ENCODE measurements around the gene SLC47A2.

The SLC47A2 gene

DNA sequence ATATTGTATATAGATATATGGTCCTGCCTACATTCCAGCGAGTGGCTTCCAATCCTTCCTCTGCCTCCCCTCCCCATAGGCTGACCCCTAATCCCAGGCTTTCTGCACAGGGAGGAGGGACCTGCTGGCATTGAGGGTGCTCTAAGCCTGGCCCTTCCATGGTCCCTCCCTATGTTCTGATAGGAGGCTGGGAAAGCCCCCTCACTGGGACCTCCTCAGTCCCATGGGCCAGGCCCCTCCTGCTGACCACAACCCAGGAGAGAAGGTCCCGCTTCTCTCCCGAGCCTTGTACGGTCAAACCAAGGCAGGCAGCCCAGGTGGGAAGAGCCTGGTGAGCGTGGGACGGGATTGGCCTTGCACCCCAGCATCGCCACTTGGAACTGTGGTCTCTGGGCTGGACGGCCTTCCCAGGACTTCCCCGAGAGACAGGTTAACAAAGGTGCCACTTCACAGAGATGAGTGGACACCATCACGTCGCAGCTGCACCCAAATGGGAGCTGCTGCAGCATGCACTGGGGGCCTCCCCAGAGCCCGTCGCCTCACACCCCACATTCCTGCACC is 30.9 kb upstream of the SLC47A2 start:
- DNase-seq: no peak

DNA sequence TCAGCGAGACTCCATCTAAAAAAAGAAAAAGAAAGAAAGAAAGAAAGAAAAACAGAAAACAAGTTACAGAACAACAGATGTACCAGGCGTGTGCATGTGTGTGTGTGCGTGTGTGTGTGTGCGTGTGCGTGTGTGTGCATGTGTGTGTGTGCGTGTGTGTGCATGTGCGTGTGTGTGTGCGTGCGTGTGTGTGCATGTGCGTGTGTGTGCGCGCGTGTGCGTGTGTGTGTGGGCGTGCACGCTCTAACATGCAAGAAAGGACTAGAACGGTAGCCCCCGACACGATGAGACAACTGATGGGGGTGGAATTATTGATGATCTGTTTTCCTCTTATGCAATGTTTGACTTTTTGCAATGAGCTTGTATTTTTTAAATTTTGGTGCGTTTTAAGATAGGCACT is 30.1 kb upstream of the SLC47A2 start:
- DNase-seq: no peak

DNA sequence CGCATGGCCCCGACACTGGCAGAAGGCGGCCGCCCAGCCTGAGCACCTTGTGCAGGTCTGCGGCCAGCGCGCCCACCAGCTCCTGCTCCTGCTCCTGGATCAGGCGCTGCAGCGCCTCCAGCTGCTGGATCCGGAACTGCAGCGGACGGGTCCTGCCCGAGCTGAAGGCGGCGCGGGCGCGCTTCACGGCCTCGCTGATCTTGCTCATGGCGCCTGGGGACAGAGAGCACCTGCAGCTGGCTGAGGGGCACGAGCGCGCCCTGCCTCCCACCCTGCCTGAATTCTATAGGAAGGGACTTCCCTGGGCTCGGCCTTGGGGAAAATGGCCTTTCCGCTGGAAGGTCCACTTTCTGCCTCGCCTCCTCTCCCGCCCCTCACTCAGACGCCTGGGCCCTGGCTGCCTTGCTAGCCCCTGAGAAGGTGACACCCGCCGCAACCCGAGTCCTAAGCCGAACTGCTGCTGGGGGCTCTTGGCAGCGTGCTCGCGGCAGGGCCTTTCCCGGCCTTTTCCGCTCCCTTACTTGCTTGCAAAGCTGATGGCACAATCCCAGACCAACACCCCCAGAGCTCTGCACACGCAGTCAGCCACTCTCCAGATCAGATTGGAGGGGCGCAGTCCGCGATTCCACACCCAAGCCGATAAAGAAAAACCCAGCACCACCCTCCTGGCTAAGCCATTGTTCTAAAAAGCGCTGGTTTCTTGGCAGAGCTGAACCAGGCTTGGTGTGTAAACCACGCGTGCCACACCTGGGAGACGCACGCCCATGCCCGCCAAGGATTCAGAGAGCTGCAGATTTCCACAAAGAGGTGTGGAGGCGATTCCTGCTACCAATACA is 28.8 kb upstream of the SLC47A2 start:
- peak; percentile 87 for DNase-seq

DNA sequence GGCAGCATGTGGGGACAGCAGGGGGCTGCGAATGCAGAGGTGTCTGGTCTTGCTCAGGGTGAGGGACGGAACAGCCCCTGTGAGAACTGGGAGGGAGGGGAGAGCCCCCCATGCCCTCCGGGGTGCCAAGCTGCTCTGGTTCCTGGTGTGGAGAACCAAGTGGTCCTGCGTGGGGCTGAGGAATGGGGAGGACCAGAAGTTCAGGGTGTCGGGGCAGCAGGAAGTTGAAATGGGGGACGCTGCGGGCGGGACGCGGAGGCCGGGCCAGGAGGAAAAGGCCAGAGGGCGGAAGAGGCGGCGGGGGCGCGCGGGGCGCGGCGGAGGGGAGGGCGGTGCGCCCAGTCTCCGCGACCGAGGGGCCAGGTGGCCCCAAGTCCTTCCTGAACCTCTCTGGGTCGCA is 28.1 kb upstream of the SLC47A2 start:
- no peak for DNase-seq

DNA sequence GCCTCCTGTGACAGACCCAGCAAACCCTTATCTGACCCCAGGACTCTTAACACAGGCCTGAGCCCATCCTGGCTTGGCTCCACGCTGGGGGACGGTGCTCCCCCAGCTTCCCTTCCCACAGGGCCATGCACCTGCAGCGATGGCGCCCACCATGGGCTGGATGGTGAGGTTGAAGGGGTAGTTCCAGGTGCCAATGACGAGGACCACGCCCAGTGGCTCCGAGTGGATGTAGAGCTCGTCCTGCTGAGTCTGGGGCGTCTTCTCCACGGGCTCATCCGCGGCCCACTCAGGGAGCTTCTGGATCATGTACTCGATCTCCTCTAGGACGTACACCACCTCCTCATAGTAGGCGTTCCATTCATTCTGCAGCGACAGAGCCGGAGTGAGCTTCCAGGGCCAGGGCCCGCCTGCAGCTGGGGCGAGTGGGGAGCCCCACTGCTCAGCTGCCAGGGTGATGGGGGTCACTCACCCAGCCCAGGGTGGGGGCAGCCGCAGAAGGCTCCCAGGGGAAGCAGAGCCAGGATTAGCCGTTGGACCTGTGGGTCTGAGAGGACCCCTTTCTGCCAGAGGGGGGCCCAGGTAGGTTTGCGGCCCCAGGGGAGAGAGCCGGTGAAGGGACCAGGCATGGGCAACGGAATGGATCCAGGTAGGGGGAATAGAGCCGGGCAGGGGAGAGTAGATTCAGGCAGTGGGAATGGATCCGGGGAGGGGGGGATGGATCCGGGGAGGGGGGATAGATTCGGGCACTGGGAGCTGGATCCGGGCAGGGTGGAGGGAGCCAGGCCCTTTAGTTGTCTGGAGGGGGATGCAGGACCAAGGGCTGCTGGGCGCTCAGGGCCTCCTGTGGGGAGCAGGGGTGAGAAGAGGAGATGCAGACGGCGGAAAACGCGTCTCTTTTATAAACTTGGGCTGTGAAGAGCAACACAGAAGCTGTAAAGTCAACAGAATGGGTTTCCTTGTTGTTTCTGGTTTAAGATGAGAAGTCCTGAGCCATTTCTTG is 27.0 kb upstream of the SLC47A2 start:
- DNase-seq: no peak

DNA sequence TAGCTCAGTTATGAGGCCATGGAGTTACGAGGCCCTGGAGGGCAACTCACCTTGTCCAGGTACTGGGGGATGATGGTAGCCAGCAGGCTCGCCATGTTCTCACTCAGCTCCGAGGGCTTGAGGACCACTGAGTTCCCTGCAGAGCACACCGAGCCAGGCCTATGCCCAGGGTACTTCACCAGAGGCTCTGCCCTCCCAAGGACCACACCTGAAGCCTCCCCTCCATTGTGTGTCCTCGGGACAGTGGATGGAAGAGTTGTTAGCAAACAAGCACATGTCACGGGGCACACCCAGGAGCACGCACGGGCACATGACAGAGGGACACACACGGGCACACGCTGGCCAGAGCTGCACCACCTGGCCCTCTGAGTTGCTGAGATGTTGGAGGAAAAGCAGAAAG is 26.1 kb upstream of the SLC47A2 start:
- no peak for DNase-seq

DNA sequence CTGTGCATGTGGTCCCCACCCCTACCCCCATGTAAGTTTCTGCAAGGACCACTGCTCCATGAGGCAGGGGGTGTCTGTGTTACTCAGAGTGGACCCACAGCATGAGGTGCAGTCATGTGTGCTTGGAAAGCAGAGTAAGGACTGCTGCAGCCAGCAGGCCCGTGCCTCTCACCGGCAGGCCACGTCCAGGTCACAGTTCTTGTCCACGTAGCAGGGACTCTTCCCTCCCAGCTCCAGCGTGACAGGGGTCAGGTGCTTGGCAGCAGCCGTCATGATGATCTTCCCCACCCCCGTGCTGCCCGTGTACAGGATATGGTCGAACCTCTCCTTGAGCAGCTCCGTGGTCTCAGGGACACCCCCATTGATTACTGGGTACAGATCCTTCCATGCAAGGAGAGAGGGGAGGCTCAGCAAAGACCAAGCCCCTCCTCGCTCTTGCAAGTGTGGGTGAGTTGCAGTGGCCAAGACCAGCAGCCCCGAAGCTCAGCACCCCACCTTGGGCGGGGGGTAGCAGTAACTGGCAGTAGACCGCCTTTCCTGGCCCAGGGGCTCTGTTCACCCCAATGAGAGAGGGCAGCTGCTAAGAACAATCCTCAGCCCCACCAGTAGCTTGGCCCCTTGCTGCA is 25.6 kb upstream of the SLC47A2 start:
- DNase-seq: no peak

DNA sequence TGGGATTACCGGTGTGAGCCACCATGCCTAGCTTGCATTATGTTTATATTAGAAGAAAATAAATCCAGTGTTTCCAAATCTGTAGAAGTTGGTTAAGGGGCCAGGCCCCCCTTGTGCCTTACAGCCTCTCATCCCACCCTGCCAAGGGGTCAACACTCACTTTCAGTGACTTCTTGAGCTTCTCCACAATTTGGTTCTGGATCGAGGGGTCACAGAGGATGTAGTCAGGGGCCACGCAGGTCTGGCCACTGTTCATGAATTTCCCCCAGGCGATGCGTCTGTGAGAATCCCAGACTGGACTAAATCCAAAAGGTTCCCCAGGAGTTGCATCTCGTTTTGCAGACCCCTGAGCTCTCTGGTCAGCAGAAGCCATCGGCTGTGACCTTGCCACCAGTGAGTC is 24.5 kb upstream of the SLC47A2 start:
- no peak for DNase-seq

DNA sequence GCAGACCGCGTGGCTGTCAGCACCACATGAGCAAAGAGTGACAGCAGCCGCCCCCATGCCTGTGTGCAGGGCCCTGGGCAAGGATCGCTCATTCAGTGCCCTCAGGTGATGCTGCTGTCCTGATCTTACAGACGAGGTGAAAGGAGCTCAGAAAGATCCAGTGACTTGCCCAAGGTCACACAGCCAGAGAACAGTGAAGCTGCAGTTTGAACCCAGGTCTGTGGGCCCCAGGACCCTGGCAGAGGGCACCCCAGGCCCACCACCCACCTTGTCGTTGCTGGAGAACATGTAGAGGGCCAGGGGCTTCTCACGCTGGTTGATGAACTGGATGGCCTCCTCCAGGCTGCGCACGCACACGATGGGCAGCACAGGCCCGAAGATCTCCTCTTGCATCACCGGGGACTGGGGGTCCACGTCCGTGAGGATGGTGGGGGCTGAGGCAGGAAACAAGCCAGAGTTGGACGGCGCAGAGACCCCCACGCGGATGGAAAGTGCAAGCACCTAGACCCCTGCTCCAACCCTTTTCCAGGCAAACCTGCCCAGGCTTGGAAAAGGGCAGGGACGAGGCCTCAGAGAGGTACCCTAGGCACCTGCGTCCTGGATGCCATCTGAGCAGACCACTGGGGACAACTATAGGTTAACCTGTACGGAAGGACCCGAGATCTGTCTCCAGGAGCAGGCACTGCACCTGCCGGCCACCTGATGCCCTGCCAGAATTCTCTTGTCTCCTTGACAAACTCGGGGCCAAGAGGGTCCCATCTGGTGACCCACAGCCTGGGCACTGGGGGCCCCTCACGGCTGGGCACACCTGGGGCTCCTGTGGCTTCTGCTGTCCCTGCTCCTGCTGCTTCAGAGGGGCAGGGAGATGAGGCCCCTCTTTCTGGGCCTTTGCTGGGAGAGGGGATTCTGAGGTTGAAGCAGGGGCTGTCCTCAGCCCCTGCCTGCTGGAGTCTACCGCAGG is 23.1 kb upstream of the SLC47A2 start:
- DNase-seq: no peak

DNA sequence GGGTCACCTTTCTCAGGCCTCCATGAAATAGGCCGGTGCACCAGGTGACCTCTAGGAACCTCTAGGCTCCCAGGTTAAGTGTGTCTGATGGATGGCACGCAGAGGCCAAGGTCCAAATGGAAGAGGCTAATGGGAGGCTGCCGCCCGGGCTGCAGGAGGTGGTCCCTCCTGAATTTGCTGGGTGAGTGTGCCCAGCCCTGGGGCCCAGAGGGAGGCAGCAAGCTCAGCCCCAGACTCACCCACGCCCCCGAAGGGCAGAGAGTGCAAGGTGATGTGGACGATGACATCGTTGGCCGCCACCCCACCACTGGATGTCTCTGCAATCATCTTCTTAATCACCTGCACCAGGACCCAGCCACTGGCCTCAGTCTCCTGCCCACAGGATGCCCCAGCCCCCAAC is 22.4 kb upstream of the SLC47A2 start:
- no peak for DNase-seq

DNA sequence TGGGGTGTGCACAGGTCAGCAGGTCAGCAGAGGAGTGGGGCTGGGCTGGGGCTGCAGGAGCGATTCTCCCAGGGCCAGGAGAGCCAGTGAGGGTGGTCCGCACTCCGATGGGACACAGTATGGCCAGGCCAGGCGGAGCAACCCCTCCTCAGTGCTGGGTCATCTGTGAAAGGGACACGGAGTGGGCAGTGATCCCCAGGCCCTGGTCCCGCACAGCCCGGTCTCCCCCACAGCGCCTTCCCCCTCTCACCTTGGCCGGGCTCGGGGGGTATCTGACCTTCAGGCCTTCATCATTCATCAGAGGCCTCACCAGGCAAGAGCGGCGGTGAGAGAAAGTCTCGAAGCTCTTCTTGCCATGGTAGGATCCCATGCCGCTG is 21.7 kb upstream of the SLC47A2 start:
- DNase-seq: no peak

DNA sequence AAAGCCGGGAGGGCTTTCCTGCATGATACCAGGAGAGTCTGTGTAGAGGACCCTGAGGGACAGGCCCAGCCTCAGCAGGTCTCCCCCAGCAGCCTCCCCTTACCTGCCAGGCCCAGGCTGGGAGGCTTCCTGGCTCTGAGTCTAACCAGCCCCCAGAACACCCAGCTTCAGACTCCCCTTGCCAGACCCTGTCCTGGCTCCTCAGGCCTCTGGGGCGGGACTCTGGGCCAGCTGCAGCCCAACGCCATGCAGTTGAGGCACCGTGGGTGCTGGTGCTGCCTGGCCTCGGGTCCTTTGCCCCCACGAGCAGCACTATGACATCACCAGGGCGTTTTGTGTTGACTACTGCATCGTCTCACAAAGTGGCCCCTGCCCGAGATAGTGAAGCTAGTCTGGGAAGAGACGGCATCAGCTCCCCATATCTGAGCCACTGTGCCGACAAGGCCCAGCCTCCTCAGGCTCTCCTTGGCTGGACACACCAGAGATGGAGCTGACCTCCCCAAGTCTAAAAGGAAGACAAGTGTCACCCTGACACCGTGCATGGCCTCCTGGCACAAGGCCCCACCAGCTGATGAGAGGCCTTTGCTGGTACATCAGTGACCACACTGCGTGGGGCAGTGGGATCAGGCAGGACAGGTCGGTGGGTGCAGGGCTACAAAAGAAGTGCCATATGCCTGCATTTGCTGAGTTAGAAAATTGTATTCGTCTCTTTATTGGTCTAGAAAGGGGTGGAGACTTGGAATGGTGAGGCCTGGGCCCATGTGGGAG is 21.1 kb upstream of the SLC47A2 start:
- DNase-seq: no peak

DNA sequence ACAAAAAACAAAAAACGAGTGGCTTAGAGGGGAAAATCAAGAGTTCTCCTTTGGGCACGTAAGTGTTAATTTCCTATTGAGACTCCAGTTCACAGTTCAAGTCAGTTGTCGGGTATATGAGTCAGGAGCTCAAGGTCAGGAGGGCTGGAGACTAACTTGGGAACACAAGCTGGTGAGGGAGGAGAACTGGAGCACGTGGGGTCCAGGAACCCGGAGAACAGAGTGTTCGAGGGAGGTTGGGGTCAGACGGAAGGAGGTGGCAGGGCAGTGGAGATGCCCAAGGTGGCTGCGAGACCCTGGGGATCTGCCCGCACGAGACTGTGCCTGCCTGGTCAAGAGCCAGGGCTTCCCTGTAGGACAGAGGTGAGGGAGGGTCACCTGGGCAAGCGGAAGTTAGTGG is 19.7 kb upstream of the SLC47A2 start:
- no peak for DNase-seq

DNA sequence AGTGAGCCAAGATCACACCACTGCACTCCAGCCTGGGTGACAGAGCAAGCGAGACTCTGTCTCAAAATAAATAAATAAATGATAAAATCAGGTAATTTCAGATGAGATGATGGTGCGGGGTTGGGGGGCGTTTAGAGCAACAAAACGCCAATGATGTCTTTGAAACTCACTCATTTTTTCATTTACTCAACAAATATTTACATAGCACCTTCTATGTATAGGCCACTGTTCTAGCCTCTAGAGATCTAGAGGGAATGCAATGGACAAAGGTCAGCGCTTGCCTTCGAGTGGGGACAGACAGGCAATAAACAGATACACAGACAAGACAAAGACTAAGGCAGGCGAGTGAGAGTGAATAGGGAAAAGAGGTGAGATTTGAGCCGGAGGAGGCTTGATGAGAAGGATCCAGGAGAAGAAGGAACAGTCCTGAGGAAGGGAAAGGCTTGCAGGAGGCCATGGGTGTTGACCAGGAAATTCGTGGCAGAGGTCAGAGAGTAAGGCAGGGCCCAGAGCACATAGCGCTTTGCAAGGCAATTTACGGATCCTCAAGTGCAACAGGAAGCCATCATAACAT is 17.7 kb upstream of the SLC47A2 start:
- no peak for DNase-seq

DNA sequence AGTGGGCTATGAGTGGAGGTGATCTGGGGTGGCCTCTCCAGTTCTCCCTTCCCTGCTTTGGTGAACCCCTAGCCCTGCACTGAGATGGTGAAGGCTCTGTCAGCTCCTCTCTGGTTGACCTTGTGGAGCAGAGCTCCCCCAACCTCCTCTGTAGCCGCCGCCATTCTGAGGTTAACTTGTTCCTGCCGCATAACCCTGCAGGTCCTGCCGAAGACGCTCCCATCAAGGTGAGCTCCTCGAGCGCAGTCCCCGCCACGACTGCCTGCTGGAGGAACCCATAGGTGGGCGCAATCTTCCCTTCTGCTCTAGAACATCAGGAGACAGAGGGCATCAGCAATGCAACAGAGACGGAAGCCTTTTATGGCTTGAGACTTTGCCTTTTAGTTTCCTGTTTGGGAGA is 15.2 kb upstream of the SLC47A2 start:
- no peak for DNase-seq

DNA sequence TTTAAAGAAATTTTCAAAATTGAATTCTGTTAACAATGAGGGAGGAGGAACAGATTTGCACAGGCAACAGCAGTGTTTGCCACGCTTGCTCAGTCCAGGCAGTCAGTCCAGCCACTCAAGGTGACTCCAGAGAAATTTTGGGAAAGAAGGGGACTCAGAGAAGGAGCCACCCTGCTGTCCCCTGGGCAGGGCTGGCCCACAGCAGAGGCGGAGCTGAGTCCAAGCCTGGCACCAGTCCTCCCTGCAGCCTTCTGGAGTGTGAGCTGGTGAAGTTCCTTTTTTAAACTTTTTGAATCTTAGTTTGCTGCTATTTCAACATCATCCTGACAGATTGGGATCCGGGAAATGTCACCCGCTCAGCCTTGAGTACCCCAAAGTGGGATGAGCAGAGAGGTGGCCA is 14.5 kb upstream of the SLC47A2 start:
- no peak for DNase-seq

DNA sequence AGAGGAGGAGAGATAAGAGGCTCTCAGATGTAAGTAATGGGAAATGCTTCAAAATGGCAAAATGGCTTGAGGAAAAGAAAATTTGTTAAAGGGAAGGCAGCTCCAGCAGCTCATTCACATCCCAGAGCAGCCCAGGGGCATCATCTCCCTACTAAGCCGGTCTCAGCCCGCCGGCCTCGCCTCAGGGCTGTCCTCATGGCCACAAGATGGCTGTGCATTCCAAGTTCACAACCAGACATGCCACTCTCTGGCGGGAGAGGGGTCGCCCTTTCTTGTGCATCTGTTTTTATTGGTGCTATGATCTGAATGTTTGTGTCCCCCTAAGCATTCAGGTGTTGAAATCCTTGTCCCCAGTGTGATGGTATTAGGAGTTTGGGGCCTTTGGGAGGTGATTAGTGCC is 13.5 kb upstream of the SLC47A2 start:
- DNase-seq: no peak

DNA sequence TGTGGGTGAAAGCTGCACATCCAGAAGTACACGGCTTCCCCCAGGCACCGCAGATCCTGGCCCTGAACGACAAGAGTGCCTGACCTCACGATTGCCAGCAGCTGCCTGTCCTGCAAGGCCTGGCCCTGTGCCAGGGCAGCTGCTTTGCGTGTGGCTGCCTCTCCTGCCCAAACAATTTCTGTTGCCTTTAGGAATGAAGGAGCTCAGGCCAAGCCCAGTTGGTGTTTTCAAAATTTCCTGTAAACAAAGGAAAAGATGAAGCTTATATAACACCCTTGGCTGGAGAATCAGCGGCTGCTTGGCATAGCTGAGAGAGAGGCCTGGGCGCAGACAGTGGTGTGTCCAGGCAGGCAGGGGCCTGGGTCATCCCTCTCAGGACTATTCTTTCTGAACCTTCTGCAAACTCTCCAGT is 11.7 kb upstream of the SLC47A2 start:
- DNase-seq: no peak

DNA sequence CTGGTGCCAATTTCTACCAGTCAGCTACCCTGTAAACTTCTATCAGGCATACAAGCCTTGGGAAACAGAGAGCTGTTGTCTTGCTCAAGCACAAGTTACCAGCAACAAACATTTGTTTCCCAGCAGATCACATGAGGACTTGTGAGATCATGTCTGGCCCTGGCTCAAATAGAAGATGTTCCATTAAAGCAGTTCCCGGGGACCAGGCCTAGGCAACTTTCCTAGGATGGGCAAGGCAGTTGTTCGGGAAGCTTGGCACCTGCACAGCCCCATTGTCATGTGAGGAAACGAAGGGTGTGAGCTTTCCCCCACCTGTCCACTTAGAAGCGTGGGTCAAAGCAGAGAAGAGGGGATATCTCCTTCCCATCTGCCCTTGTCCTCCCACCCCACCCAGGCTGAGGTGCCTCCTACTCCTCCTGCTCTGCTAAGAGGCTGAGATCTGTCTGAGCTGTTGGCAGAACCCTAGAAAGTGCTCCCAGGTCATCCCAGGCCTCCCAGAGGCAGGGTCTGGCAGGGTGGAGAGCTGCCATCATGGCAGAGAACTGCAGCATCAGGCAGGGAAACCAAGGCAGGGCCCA is 11.2 kb upstream of the SLC47A2 start:
- no peak for DNase-seq

DNA sequence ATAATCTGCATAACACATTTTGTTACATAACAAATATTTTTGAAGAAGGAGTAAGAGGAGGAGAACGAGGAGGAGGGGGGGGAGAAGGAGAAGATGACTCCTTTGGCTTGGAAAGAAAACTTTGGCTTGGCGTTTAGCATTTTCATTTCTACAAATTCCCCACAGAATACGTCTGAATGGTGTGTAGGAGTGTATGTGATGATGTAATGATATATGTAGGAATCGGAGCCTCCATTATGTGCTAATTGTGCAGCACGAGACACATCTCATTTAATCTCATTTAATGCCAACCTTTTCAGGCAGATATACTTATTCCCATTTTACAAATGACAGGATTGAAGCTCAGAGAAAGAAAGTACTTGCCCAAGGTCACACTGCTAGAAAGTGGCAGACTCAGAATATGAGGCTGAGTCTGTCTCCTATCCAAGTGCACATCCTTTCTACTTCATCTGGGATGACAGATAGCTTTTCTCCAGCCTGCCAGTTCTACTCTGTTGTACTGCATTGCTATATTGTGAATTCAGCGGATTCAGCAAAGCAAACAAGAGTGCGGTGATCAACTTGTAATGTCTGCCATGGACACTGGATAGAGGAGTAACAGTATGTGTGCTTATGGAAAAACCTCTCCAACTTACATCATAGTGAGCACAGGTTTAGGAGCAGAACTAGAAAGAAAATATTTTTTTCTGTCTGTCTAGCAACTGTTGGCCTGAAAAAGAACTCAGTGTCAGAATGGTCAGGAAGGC is 10.4 kb upstream of the SLC47A2 start:
- no peak for DNase-seq
